Measurements from ENCODE around the gene NDUFB6.

- TF ChIP-seq CTCF (IDR thresholded peaks at IDR 0.05) (no peak), POLR2A (IDR thresholded peaks at IDR 0.05) (no peak)
Measured at GRCh38 chr9:32526707-32527048, 46.3 kb downstream of the NDUFB6 start.

All from body of pancreas (tissue), 4 donors.